T-cell (primary cell): Measurements from ENCODE around the gene SLC6A5. TPM values are rescaled to one million over a fixed set of nuclear protein-coding genes. Genes with fewer than 3 reads are reported as not detected.
"Not testable (repeated sequence)": the region's sequence is repeated elsewhere in the genome, so short reads cannot be mapped to it uniquely, and the experiment has no call there.

Experiments
- ATAC-seq, 4 experiments: fragments of 200-7000 bp in 3 of 4; fragments of 150-1000 bp in 1 of 4; cut with Tn5 transposase; replicated peaks in 1 of 4; 1 replicate in 3 of 4; 2 replicates in 1 of 4; pipeline ENCODE4 v1.10.0; 2021; ENCODE audit warnings: moderate library complexity in 3 of 4, mild to moderate bottlenecking in 2 of 4, moderate number of reproducible peaks in 1 of 4
- CTCF ChIA-PET, 2 donors: fragments of 300-600 bp; sonication (Branson Sonifier 250); formaldehyde crosslinking; loops; one replicate each; lab custom pipeline; 2022; ENCODE audit warnings: antibody characterized with exemption in 2 of 2; lab: Charles Lee
- POLR2A ChIA-PET, 2 donors: fragments of 300-600 bp; sonication (Branson Sonifier 250); formaldehyde crosslinking; loops; one replicate each; lab custom pipeline; 2022; ENCODE audit warnings: antibody characterized with exemption in 2 of 2; lab: Charles Lee
- DNase-seq, 35 experiments: peaks; one replicate each; pipeline versions ENCODE4 v3.0.0 to v3.0.0-alpha.2; 2013 to 2023
- H3K27ac ChIP-seq: one replicate; pipeline ENCODE4 v1.5.1; 2013; ENCODE audit warnings: low read length
- H3K27me3 ChIP-seq, 2 experiments: replicated peaks in 1 of 2; 1 replicate in 1 of 2; 2 replicates in 1 of 2; pipeline versions ENCODE4 v1.6.1 to v1.7.0; 2013; ENCODE audit warnings: low read length in 1 of 2, mixed read lengths in 1 of 2; ENCODE audit not compliant: control insufficient read depth in 2 of 2, insufficient read depth in 2 of 2; ENCODE audit errors: extremely low read depth in 1 of 2
- H3K36me3 ChIP-seq, 2 donors: 1 replicate in 1 of 2; 2 replicates in 1 of 2; pipeline versions ENCODE4 v1.6.1 to v1.7.0; 2013; ENCODE audit warnings: low read length in 1 of 2; ENCODE audit not compliant: control insufficient read depth in 2 of 2, insufficient read depth in 1 of 2; ENCODE audit errors: extremely low read depth in 1 of 2
- H3K4me1 ChIP-seq, 2 experiments: 1 replicate in 1 of 2; 2 replicates in 1 of 2; pipeline versions ENCODE4 v1.6.1 to v1.7.0; 2013; ENCODE audit warnings: low read length in 2 of 2, mixed read lengths in 1 of 2; ENCODE audit not compliant: insufficient read depth in 2 of 2, control insufficient read depth in 1 of 2; ENCODE audit errors: extremely low read depth in 1 of 2
- H3K4me3 ChIP-seq, 2 donors: 1 replicate in 1 of 2; 2 replicates in 1 of 2; pipeline versions ENCODE4 v1.5.1 to v1.7.0; 2013; ENCODE audit warnings: mild to moderate bottlenecking in 2 of 2, low read length in 1 of 2, moderate library complexity in 1 of 2; ENCODE audit not compliant: control insufficient read depth in 1 of 2; ENCODE audit errors: extremely low read depth in 1 of 2
- H3K9me3 ChIP-seq: 2 replicates; pipeline ENCODE4 v1.7.0; 2013
- H3K27ac Mint-ChIP-seq, 2 donors: one replicate each; pipeline ENCODE4 v1.8.0; 2020 to 2021; ENCODE audit warnings: mild to moderate bottlenecking in 2 of 2, mixed read lengths in 2 of 2
- H3K27me3 Mint-ChIP-seq, 2 donors: one replicate each; pipeline ENCODE4 v1.8.0; 2021 to 2022; ENCODE audit warnings: mixed read lengths in 2 of 2
- H3K36me3 Mint-ChIP-seq: one replicate; pipeline ENCODE4 v1.8.0; 2021; ENCODE audit warnings: mixed read lengths
- H3K4me1 Mint-ChIP-seq, 3 donors: one replicate each; pipeline ENCODE4 v1.8.0; 2020 to 2022; ENCODE audit warnings: mixed read lengths in 3 of 3, mild to moderate bottlenecking in 1 of 3
- H3K4me3 Mint-ChIP-seq, 3 donors: one replicate each; pipeline ENCODE4 v1.8.0; 2020 to 2022; ENCODE audit warnings: mild to moderate bottlenecking in 3 of 3, mixed read lengths in 3 of 3, moderate library complexity in 3 of 3
- H3K9me3 Mint-ChIP-seq, 3 donors: one replicate each; pipeline ENCODE4 v1.8.0; 2020 to 2022; ENCODE audit warnings: mixed read lengths in 3 of 3
- WGBS: methylation state at CpG from one replicate; pipeline ENCODE4 v1.1.5; 2013; ENCODE audit warnings: missing lambda C conversion rate; ENCODE audit not compliant: insufficient coverage; 5-methylcytosine and 5-hydroxymethylcytosine counted together
- total RNA-seq, 35 experiments: library from RNA in 6 of 35; stranded (reverse) in 6 of 35; fragments of 120-200 nt in 1 of 35; gene quantifications; one replicate each; pipeline versions ENCODE4 v1.2.1 to v1.2.4 and lab custom pipeline; 2013 to 2026

Gene SLC6A5
- total RNA-seq, 5 donors from 2014 or later (not counting 1 experiment from before 2014, with no cell fraction given): not detected

GRCh38 chr11:20561915-20562314, 37.5 kb upstream of the SLC6A5 start:
- WGBS: 33% methylated on average over 1 of the region's 1 CpG
- POLR2A ChIA-PET: no interaction called here
- peaks cover 9 to 15% of the 10 kb centered on the region in 2 donors for H3K27me3 Mint-ChIP-seq
- no peaks in the 10 kb centered on the region for H3K4me1 ChIP-seq
- no peak for ATAC-seq
- H3K4me1 Mint-ChIP-seq: no peaks in the 10 kb centered on the region
- no peaks in the 10 kb centered on the region for H3K36me3 Mint-ChIP-seq
- peaks cover 0 to 2% of the 10 kb centered on the region in 2 experiments for H3K27me3 ChIP-seq
- CTCF ChIA-PET: no interaction called here
- no peaks in the 10 kb centered on the region for H3K36me3 ChIP-seq
- H3K27ac Mint-ChIP-seq: no peak overlapping the region
- H3K4me3 Mint-ChIP-seq: no peak overlapping the region
- no peaks in the 10 kb centered on the region for H3K9me3 ChIP-seq
- peaks cover 0 to 5% (median 4%) of the 10 kb centered on the region in 3 donors for H3K9me3 Mint-ChIP-seq
- H3K27ac ChIP-seq: no peak overlapping the region
- H3K4me3 ChIP-seq: no peak overlapping the region
- no peak for DNase-seq

- Histone ChIP-seq H3K4me3 (no peak overlapping the region), H3K27ac (no peak overlapping the region), H3K27me3 (peaks cover 0 to 2% of the 10 kb centered on the region in 2 experiments), H3K36me3 (no peaks in the 10 kb centered on the region), H3K9me3 (no peaks in the 10 kb centered on the region), H3K4me1 (no peaks in the 10 kb centered on the region)
- CTCF ChIA-PET: no interaction called here
- POLR2A ChIA-PET: no interaction called here
- no peak overlapping the region for H3K4me3 Mint-ChIP-seq
- DNase-seq (no peak), ATAC-seq (no peak)
- no peaks in the 10 kb centered on the region for H3K4me1 Mint-ChIP-seq
- H3K27ac Mint-ChIP-seq: no peak overlapping the region
- no peaks in the 10 kb centered on the region for H3K36me3 Mint-ChIP-seq
- peaks cover 0 to 4% (median 4%) of the 10 kb centered on the region in 3 donors for H3K9me3 Mint-ChIP-seq
- H3K27me3 Mint-ChIP-seq: peaks cover 10 to 16% of the 10 kb centered on the region in 2 donors
Measured at GRCh38 chr11:20563866-20564265, 35.5 kb upstream of the SLC6A5 start.

- Mint-ChIP-seq H3K27ac (no peak overlapping the region), H3K4me3 (no peak overlapping the region), H3K27me3 (peaks cover 5 to 19% of the 10 kb centered on the region in 2 donors), H3K9me3 (no peaks in the 10 kb centered on the region), H3K4me1 (no peaks in the 10 kb centered on the region), H3K36me3 (no peaks in the 10 kb centered on the region)
- ChIA-PET CTCF (no interaction called here), POLR2A (interaction anchor here in 1 of 2 donors (0.7 kb wide), 1 partner anchor 1272 kb away, joined by 5 read pairs; no protein-coding TSS in a partner anchor)
- Histone ChIP-seq H3K4me1 (no peaks in the 10 kb centered on the region), H3K9me3 (no peaks in the 10 kb centered on the region), H3K36me3 (no peaks in the 10 kb centered on the region), H3K27me3 (peaks cover 0 to 2% of the 10 kb centered on the region in 2 experiments), H3K4me3 (no peak overlapping the region), H3K27ac (no peak overlapping the region)
- WGBS: no CpG with 5 or more reads among the region's 1 CpG
- ATAC-seq (no peak), DNase-seq (no peak)
Measured at GRCh38 chr11:20564846-20565635, 34.4 kb upstream of the SLC6A5 start.

DNA sequence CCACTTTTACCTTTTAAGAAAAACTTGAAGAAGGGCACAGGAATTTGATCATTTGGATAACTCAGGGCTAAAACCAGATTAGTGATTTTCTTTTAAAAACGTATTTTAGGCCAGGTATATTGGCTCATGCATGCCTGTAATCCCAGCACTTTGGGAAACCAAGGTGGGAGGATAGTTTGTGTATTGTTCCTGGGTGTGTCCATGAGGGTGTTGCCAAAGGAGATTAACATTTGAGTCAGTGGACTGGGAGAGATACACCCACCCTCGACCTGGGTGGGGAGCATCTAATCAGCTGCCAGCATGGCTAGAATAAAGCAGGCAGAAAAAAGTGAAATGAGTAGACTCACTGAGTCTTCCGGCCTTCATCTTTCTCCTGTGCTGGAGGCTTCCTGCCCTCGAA, 33.3 kb upstream of the SLC6A5 start:
- CTCF ChIA-PET: interaction anchor here in 1 of 2 donors (0.5 kb wide), 1 partner anchor 47 kb away, joined by 3 read pairs; no protein-coding TSS in a partner anchor
- H3K4me3 Mint-ChIP-seq, ATAC-seq, H3K36me3 ChIP-seq, H3K4me1 ChIP-seq, H3K36me3 Mint-ChIP-seq, H3K9me3 Mint-ChIP-seq, H3K9me3 ChIP-seq, H3K27me3 ChIP-seq, H3K27ac ChIP-seq, H3K27ac Mint-ChIP-seq, DNase-seq, H3K4me1 Mint-ChIP-seq, H3K4me3 ChIP-seq: not testable (repeated sequence)
- 54% methylated on average over 3 of the region's 4 CpGs for WGBS
- POLR2A ChIA-PET: interaction anchor here in 1 of 2 donors (0.7 kb wide), 1 partner anchor 1271 kb away, joined by 5 read pairs; no protein-coding TSS in a partner anchor
- peaks cover 5 to 19% of the 10 kb centered on the region in 2 donors for H3K27me3 Mint-ChIP-seq

DNA sequence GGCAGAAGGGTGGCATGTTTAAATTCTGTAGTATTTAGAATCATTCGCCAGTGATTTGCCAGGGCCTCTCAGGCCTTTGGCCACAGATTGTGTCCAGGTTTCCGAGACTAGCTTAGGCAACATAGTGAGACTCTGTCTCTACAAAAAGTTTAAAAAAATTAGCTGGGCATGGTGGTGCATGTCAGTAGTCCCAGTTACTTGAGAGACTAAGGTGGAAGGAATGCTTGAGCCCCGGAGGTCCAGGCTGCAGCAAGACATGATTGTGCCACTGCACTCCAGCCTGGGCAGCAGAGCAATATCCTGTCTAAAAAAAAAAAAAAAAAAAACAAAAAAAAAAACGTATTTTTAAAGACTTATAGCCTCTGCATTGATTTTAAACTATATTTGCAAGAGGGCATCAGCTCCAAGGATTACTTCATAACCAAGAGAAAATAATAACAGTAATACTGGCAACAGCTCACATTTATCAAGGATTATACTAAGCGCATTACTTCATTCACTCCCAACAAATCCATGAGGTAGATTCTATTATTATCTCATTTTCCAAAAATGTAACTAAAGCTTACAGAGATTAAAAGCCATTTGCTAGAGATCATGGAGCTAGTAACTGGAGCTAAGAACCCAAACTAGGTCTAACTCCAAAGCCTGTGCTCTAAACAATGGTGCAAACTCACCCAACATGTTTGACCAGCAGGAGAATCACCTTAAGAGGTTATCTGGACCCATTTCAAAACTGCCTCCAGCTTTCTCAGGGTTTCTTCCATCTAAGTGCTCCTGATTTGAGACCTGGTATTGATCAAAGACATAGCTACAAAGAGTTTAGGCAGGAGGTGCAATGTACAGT, 32.6 kb upstream of the SLC6A5 start:
- no peak for DNase-seq
- Mint-ChIP-seq H3K36me3 (no peaks in the 10 kb centered on the region), H3K4me3 (no peak overlapping the region), H3K4me1 (no peaks in the 10 kb centered on the region), H3K27me3 (peaks cover 5 to 24% of the 10 kb centered on the region in 2 donors), H3K27ac (no peak overlapping the region), H3K9me3 (no peaks in the 10 kb centered on the region)
- no peak overlapping the region for H3K4me3 ChIP-seq
- POLR2A ChIA-PET: no interaction called here
- H3K27ac ChIP-seq: no peak overlapping the region
- peaks cover 0 to 2% of the 10 kb centered on the region in 2 experiments for H3K27me3 ChIP-seq
- H3K36me3 ChIP-seq: no peaks in the 10 kb centered on the region
- CTCF ChIA-PET: interaction anchor here in 1 of 2 donors (0.5 kb wide), 1 partner anchor 48 kb away, joined by 3 read pairs; no protein-coding TSS in a partner anchor
- ATAC-seq: no peak
- no peaks in the 10 kb centered on the region for H3K4me1 ChIP-seq
- 100% methylated on average over 1 of the region's 5 CpGs for WGBS
- H3K9me3 ChIP-seq: no peaks in the 10 kb centered on the region

DNA sequence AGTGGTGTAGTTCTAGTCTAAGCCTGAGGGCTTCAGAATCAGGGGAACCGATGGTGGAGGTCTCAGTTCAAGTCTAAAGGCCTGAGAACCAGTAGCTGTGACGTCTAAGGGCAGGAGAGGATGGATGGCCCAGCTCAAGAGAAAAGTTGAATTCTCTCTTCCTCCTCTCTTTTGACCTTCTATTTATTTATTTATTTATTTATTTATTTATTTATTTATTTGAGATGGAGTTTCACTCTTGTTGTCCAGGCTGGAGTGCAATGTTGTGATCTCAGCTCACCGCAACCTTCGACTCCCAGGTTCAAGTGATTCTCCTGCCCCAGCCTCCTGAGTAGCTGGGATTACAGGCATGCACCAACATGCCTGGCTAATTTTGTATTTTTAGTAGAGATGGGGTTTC, 19.7 kb upstream of the SLC6A5 start:
- H3K27ac Mint-ChIP-seq, H3K36me3 ChIP-seq, POLR2A ChIA-PET, H3K27me3 Mint-ChIP-seq, H3K27me3 ChIP-seq, H3K4me1 ChIP-seq, H3K27ac ChIP-seq, H3K4me3 Mint-ChIP-seq, CTCF ChIA-PET, ATAC-seq, DNase-seq, H3K36me3 Mint-ChIP-seq, H3K4me3 ChIP-seq, H3K4me1 Mint-ChIP-seq, H3K9me3 ChIP-seq, H3K9me3 Mint-ChIP-seq: not testable (repeated sequence)
- WGBS: no CpG with 5 or more reads among the region's 4 CpGs
